Osteoblast (primary cell): ENCODE results near the gene CHCT1. TPM values are rescaled to one million over a fixed set of nuclear protein-coding genes. Genes with fewer than 3 reads are reported as not detected.
A peak's percentile ranks its signal among the peaks of the same experiment; 100 is the strongest.

Experiments used
- DNase-seq: peaks from one replicate; pipeline ENCODE4 v3.0.0; 2011; ENCODE audit warnings: low spot score, mixed read lengths; ENCODE audit not compliant: insufficient read length; ENCODE audit errors: missing footprints
- H2AFZ ChIP-seq: 2 replicates; pipeline ENCODE4 v1.6.0; 2011; ENCODE audit warnings: mild to moderate bottlenecking, low read length
- H3K27ac ChIP-seq: 2 replicates; pipeline ENCODE4 v1.5.1; 2011; ENCODE audit warnings: mild to moderate bottlenecking, low read depth, low read length, moderate library complexity
- H3K27me3 ChIP-seq: 2 replicates; pipeline ENCODE4 v1.6.0; 2012; ENCODE audit warnings: mild to moderate bottlenecking, control low read depth, inconsistent platforms, low read length, moderate library complexity; ENCODE audit not compliant: insufficient read depth
- H3K36me3 ChIP-seq: 2 replicates; pipeline ENCODE4 v1.5.1; 2011; ENCODE audit warnings: mild to moderate bottlenecking, low read length, control low read depth, moderate library complexity; ENCODE audit not compliant: insufficient read depth
- H3K4me1 ChIP-seq: 2 replicates; pipeline ENCODE4 v1.5.1; 2011; ENCODE audit warnings: mild to moderate bottlenecking, low read length, control low read depth, moderate library complexity; ENCODE audit not compliant: insufficient read depth
- H3K4me2 ChIP-seq: 2 replicates; pipeline ENCODE4 v1.6.0; 2011; ENCODE audit warnings: mild to moderate bottlenecking, low read length; ENCODE audit not compliant: insufficient read depth
- H3K4me3 ChIP-seq: fragments of 200-600 bp; sonication (generic); 3 replicates; pipeline ENCODE4 v1.5.1; 2012; ENCODE audit warnings: mild to moderate bottlenecking, low read length, inconsistent platforms; ENCODE audit not compliant: insufficient read depth
- H3K79me2 ChIP-seq: 2 replicates; pipeline ENCODE4 v1.6.0; 2012; ENCODE audit warnings: mild to moderate bottlenecking, low read length, control low read depth, inconsistent platforms; ENCODE audit not compliant: insufficient read depth
- H3K9me3 ChIP-seq: 2 replicates; pipeline ENCODE4 v1.5.1; 2011; ENCODE audit warnings: low read depth, low read length, control low read depth
- H4K20me1 ChIP-seq: 2 replicates; pipeline ENCODE4 v1.6.0; 2012; ENCODE audit warnings: mild to moderate bottlenecking, low read length, control low read depth; ENCODE audit not compliant: insufficient read depth
- CTCF ChIP-seq: IDR thresholded peaks from 2 replicates; pipeline ENCODE4 v1.5.1; 2011; ENCODE audit warnings: mild to moderate bottlenecking, low read depth, low read length, moderate library complexity; ENCODE audit errors: extremely low read depth
- total RNA-seq: library from RNA; depleted of rRNA; stranded (reverse); fragments of >200 nt; gene quantifications from 2 replicates; pipeline ENCODE4 v1.2.3, GENCODE V29; 2012

CHCT1 gene
- total RNA-seq, 1 donor: not detected

GRCh38 chr17:60388742-60389141, 33.5 kb upstream of the CHCT1 start:
- Histone ChIP-seq H3K4me2 (peak overlapping the region; percentile 38), H2AFZ (no peak overlapping the region), H3K4me1 (peaks cover 33% of the 10 kb centered on the region), H3K27ac (no peak overlapping the region), H3K9me3 (no peaks in the 10 kb centered on the region), H3K36me3 (no peaks in the 10 kb centered on the region), H3K27me3 (no peaks in the 10 kb centered on the region), H4K20me1 (peaks cover 44% of the 10 kb centered on the region), H3K4me3 (no peak overlapping the region), H3K79me2 (peaks cover 80% of the 10 kb centered on the region)
- no peak for DNase-seq
- TF ChIP-seq CTCF: no peak

- Histone ChIP-seq H4K20me1 (peaks cover 32% of the 10 kb centered on the region), H2AFZ (no peak overlapping the region), H3K4me3 (peak overlapping the region; percentile 96), H3K79me2 (peaks cover 66% of the 10 kb centered on the region), H3K4me2 (peak overlapping the region; percentile 90), H3K9me3 (no peaks in the 10 kb centered on the region), H3K27me3 (no peaks in the 10 kb centered on the region), H3K4me1 (peaks cover 27% of the 10 kb centered on the region), H3K27ac (peak overlapping the region; percentile 81), H3K36me3 (no peaks in the 10 kb centered on the region)
- peak; percentile 85 for DNase-seq
- no peak for TF ChIP-seq CTCF
These were observed 32.1 kb upstream of the CHCT1 start for GRCh38 chr17:60390186-60390585.

- DNase-seq: peak; percentile 66
- peaks cover 58% of the 10 kb centered on the region for H3K79me2 ChIP-seq
- H3K36me3 ChIP-seq: no peaks in the 10 kb centered on the region
- peaks cover 28% of the 10 kb centered on the region for H4K20me1 ChIP-seq
- no peaks in the 10 kb centered on the region for H3K27me3 ChIP-seq
- H3K4me3 ChIP-seq: peak overlapping the region; percentile 96
- H3K9me3 ChIP-seq: no peaks in the 10 kb centered on the region
- peak overlapping the region; percentile 86 for H2AFZ ChIP-seq
- peak overlapping the region; percentile 81 for H3K27ac ChIP-seq
- H3K4me1 ChIP-seq: peaks cover 23% of the 10 kb centered on the region
- TF ChIP-seq CTCF: no peak
- peak overlapping the region; percentile 90 for H3K4me2 ChIP-seq
These were observed 31.3 kb upstream of the CHCT1 start for GRCh38 chr17:60390925-60391470.

- Histone ChIP-seq H3K4me1 (peaks cover 22% of the 10 kb centered on the region), H4K20me1 (peaks cover 23% of the 10 kb centered on the region), H3K27me3 (no peaks in the 10 kb centered on the region), H3K79me2 (peaks cover 52% of the 10 kb centered on the region), H3K27ac (peak overlapping the region; percentile 81), H3K36me3 (no peaks in the 10 kb centered on the region), H3K9me3 (no peaks in the 10 kb centered on the region), H3K4me3 (peak overlapping the region; percentile 96), H2AFZ (peak overlapping the region; percentile 86), H3K4me2 (peak overlapping the region; percentile 90)
- TF ChIP-seq CTCF: no peak
- DNase-seq: peak; percentile 86
These were observed 30.7 kb upstream of the CHCT1 start for GRCh38 chr17:60391471-60392041.
